DOHH2 (cell line): Measurements from ENCODE around the gene PNPLA2.

Experiments
- H3F3A ChIP-seq: fragments of 200-600 bp; sonication (generic), shearing (Covaris generic); 2 replicates; pipeline ENCODE4 v1.6.0; 2016; ENCODE audit warnings: antibody characterized with exemption, mild to moderate bottlenecking; ENCODE audit not compliant: control insufficient read depth, insufficient read depth
- H3K27ac ChIP-seq: fragments of 200-600 bp; sonication (generic); 2 replicates; pipeline ENCODE4 v1.5.1; 2014; ENCODE audit warnings: low read depth, mild to moderate bottlenecking, low read length, moderate library complexity
- H3K27me3 ChIP-seq: fragments of 200-600 bp; sonication (generic); 2 replicates; pipeline ENCODE4 v1.6.1; 2014; ENCODE audit warnings: mild to moderate bottlenecking, low read length, mixed read lengths; ENCODE audit not compliant: control insufficient read depth
- H3K36me3 ChIP-seq: fragments of 200-600 bp; sonication (generic); 2 replicates; pipeline ENCODE4 v1.6.1; 2014; ENCODE audit warnings: mild to moderate bottlenecking, low read length, moderate library complexity, mixed read lengths; ENCODE audit not compliant: control insufficient read depth
- H3K4me1 ChIP-seq: fragments of 200-600 bp; sonication (generic); 2 replicates; pipeline ENCODE4 v1.6.1; 2014; ENCODE audit warnings: mild to moderate bottlenecking, low read length, mixed read lengths; ENCODE audit not compliant: control insufficient read depth
- H3K4me2 ChIP-seq: fragments of 200-600 bp; sonication (generic); 2 replicates; pipeline ENCODE4 v1.6.0; 2014; ENCODE audit warnings: mild to moderate bottlenecking, low read length, moderate library complexity
- H3K4me3 ChIP-seq: fragments of 200-600 bp; sonication (generic); 2 replicates; pipeline ENCODE4 v1.5.1; 2014; ENCODE audit warnings: mild to moderate bottlenecking, low read length, mixed read lengths
- H3K79me2 ChIP-seq: fragments of 200-600 bp; sonication (generic); 2 replicates; pipeline ENCODE4 v1.6.1; 2014; ENCODE audit warnings: mild to moderate bottlenecking, low read length, mixed read lengths; ENCODE audit not compliant: control insufficient read depth
- H3K9me2 ChIP-seq: fragments of 200-600 bp; sonication (generic); replicated peaks from 2 replicates; pipeline ENCODE4 v1.6.1; 2014; ENCODE audit warnings: mild to moderate bottlenecking, low read length, mixed read lengths; ENCODE audit not compliant: control insufficient read depth
- H3K9me3 ChIP-seq: fragments of 200-600 bp; sonication (generic); 2 replicates; pipeline ENCODE4 v1.6.1; 2014; ENCODE audit warnings: antibody characterized with exemption, low read length, mixed read lengths; ENCODE audit not compliant: control insufficient read depth, insufficient read depth
- H4K20me1 ChIP-seq: fragments of 200-600 bp; sonication (generic); 2 replicates; pipeline ENCODE4 v1.6.0; 2014; ENCODE audit warnings: low read depth, mild to moderate bottlenecking, antibody characterized with exemption, low read length, moderate library complexity; ENCODE audit not compliant: control insufficient read depth, insufficient read depth
- CTCF ChIP-seq: fragments of 200-600 bp; sonication (generic); IDR thresholded peaks from one replicate; pipeline ENCODE4 v1.5.1; 2014; ENCODE audit warnings: antibody characterized with exemption, mild to moderate bottlenecking, low read depth, low read length; ENCODE audit not compliant: poor library complexity, severe bottlenecking
- EZH2phosphoT487 ChIP-seq: fragments of 200-600 bp; sonication (generic); IDR thresholded peaks from 2 replicates; pipeline ENCODE4 v1.6.1; 2017; ENCODE audit warnings: borderline replicate concordance, mild to moderate bottlenecking, antibody characterized with exemption, low read length, moderate library complexity, mixed read lengths

Gene PNPLA2

GRCh38 chr11:808427-809286, 10.1 kb upstream of the PNPLA2 start:
- Histone ChIP-seq H4K20me1 (peaks cover 20% of the 10 kb centered on the region; the same call in 1 of the 2 replicates), H3F3A (peaks cover 37% of the 10 kb centered on the region), H3K4me2 (peak overlapping the region; percentile 73), H3K4me3 (peak overlapping the region; percentile 91), H3K4me1 (peaks cover 60% of the 10 kb centered on the region), H3K27ac (peak overlapping the region; percentile 75), H3K9me2 (no peaks in the 10 kb centered on the region), H3K36me3 (peaks cover 57% of the 10 kb centered on the region), H3K79me2 (peaks cover 66% of the 10 kb centered on the region), H3K27me3 (no peaks in the 10 kb centered on the region), H3K9me3 (no peaks in the 10 kb centered on the region)
- TF ChIP-seq EZH2phosphoT487 (no peak), CTCF (peak; percentile 37)

DNA sequence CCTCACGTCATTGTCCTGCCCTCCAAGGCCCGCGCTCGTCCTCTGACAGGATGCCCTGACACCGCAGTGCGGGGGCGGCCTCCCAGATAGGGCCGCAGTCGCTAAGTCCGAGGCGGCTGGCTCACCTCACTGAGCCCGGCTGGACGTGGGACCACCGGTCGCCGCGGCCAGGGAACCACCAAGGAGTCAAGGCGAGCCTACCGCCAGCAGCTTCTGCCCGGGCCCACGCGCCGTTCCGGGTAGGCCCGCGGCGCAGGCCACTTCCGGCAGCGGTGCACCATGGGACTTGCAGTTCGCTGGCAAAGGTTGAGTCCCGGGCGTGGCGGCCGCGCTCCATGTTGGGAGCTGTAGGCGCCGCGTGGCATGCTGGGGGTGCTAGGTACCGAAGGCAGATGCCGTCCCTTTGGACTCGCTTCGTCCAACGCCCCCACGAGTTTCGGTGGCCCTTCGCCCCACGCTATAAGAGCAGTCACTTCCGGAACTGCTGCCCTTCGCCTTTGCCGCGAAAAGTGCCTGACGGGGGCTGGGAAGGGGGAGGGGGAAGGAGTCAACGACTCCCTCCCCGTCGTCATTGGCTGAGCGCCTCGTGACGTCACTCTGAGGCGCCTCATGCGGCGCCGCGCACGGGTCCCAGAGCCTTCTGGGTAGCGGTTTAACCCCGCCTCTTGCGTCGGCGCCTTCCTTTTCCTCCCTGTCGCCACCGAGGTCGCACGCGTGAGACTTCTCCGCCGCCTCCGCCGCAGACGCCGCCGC, 9.3 kb upstream of the PNPLA2 start, which contains the start of gene RPLP2:
RPLP2 (plus strand) TSS at position 681 of the 753 bp plus-strand sequence. CDS start 268 bp downstream, outside the sequence.
- peak within 1 kb of the TSS; percentile 75 for H3K27ac ChIP-seq
- no peaks in the 10 kb centered on the region for H3K9me3 ChIP-seq
- TF ChIP-seq EZH2phosphoT487 (no peak), CTCF (no peak)
- H3K36me3 ChIP-seq, result peaks cover 59% of the 10 kb centered on the region
- H3K4me3 ChIP-seq, result peak within 1 kb of the TSS; percentile 91
- H3K79me2 ChIP-seq, result peaks cover 58% of the 10 kb centered on the region
- H4K20me1 ChIP-seq, result peaks cover 20% of the 10 kb centered on the region; the same call in 1 of the 2 replicates
- H3K9me2 ChIP-seq, result no peaks in the 10 kb centered on the region
- peak within 1 kb of the TSS; percentile 73 for H3K4me2 ChIP-seq
- peaks cover 55% of the 10 kb centered on the region for H3K4me1 ChIP-seq
- H3K27me3 ChIP-seq, result no peaks in the 10 kb centered on the region
- peaks cover 42% of the 10 kb centered on the region for H3F3A ChIP-seq

GRCh38 chr11:810040-810567, 8.6 kb upstream of the PNPLA2 start:
- H3F3A ChIP-seq, result peaks cover 47% of the 10 kb centered on the region
- no peak for TF ChIP-seq EZH2phosphoT487
- peak; percentile 12 for TF ChIP-seq CTCF
- H3K4me1 ChIP-seq, result peaks cover 51% of the 10 kb centered on the region
- peaks cover 20% of the 10 kb centered on the region; the same call in 1 of the 2 replicates for H4K20me1 ChIP-seq
- H3K79me2 ChIP-seq, result peaks cover 53% of the 10 kb centered on the region
- H3K4me2 ChIP-seq, result peak overlapping the region; percentile 67
- peak overlapping the region; percentile 91 for H3K4me3 ChIP-seq
- no peaks in the 10 kb centered on the region for H3K9me3 ChIP-seq
- H3K27me3 ChIP-seq, result no peaks in the 10 kb centered on the region
- H3K36me3 ChIP-seq, result peaks cover 60% of the 10 kb centered on the region
- no peaks in the 10 kb centered on the region for H3K9me2 ChIP-seq
- H3K27ac ChIP-seq, result peak overlapping the region; percentile 75
